ENCODE measurements around the gene PACS1.

- TF ChIP-seq, protein P1, sequence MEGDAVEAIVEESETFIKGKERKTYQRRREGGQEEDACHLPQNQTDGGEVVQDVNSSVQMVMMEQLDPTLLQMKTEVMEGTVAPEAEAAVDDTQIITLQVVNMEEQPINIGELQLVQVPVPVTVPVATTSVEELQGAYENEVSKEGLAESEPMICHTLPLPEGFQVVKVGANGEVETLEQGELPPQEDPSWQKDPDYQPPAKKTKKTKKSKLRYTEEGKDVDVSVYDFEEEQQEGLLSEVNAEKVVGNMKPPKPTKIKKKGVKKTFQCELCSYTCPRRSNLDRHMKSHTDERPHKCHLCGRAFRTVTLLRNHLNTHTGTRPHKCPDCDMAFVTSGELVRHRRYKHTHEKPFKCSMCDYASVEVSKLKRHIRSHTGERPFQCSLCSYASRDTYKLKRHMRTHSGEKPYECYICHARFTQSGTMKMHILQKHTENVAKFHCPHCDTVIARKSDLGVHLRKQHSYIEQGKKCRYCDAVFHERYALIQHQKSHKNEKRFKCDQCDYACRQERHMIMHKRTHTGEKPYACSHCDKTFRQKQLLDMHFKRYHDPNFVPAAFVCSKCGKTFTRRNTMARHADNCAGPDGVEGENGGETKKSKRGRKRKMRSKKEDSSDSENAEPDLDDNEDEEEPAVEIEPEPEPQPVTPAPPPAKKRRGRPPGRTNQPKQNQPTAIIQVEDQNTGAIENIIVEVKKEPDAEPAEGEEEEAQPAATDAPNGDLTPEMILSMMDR (IDR thresholded peaks at IDR 0.05) = no peak
- TF ChIP-seq POLR2A (IDR thresholded peaks at IDR 0.05) = no peak
Observed at GRCh38 chr11:66157182-66157864, 87.3 kb downstream of the PACS1 start.
